Endothelial cell of umbilical vein (primary cell): ENCODE results near the gene AGA.

Source experiments
- EZH2 ChIP-seq: IDR thresholded peaks from 2 replicates; pipeline ENCODE4 v1.6.1; 2012; ENCODE audit warnings: borderline replicate concordance, low read depth, mild to moderate bottlenecking, moderate library complexity, low read length, inconsistent platforms; ENCODE audit not compliant: severe bottlenecking
- FOS ChIP-seq: IDR thresholded peaks from 2 replicates; pipeline ENCODE4 v1.6.1; 2011; ENCODE audit warnings: mild to moderate bottlenecking, low read length, moderate library complexity, borderline replicate concordance; ENCODE audit not compliant: insufficient read depth
- GATA2 ChIP-seq: IDR thresholded peaks from 2 replicates; pipeline ENCODE4 v1.7.0; 2011; ENCODE audit warnings: low read depth, mild to moderate bottlenecking, moderate library complexity, mixed read lengths, low read length; ENCODE audit not compliant: insufficient read length, insufficient read depth
- JUN ChIP-seq: IDR thresholded peaks from 2 replicates; pipeline ENCODE4 v1.6.1; 2011; ENCODE audit warnings: borderline replicate concordance, low read depth; ENCODE audit not compliant: insufficient read length, insufficient read depth
- MYC ChIP-seq: IDR thresholded peaks from one replicate; pipeline ENCODE4 v1.6.1; 2011; ENCODE audit warnings: mild to moderate bottlenecking, low read depth, low read length
- POLR2A ChIP-seq: IDR thresholded peaks from 2 replicates; pipeline ENCODE4 v1.6.1; 2012; ENCODE audit warnings: low read depth, mild to moderate bottlenecking, control low read depth, low read length
- POLR2AphosphoS5 ChIP-seq: IDR thresholded peaks from 2 replicates; pipeline ENCODE4 v1.6.1; 2012; ENCODE audit warnings: low read depth, mild to moderate bottlenecking, control low read depth, low read length, moderate library complexity; ENCODE audit not compliant: insufficient read depth
- TF ChIP-seq, protein P1 (sequence below), 2 donors: IDR thresholded peaks; 1 replicate in 1 of 2; 2 replicates in 1 of 2; pipeline ENCODE4 v1.5.1; 2011; ENCODE audit warnings: low read length in 2 of 2, mild to moderate bottlenecking in 2 of 2, moderate library complexity in 2 of 2, control low read depth in 1 of 2, inconsistent platforms in 1 of 2, low read depth in 1 of 2; ENCODE audit not compliant: insufficient read depth in 1 of 2; ENCODE audit errors: extremely low read depth in 1 of 2
- TF ChIP-seq, protein P2 (sequence below): IDR thresholded peaks from 2 replicates; pipeline ENCODE4 v1.6.1; 2011; ENCODE audit not compliant: insufficient read depth, insufficient read length

DNA sequence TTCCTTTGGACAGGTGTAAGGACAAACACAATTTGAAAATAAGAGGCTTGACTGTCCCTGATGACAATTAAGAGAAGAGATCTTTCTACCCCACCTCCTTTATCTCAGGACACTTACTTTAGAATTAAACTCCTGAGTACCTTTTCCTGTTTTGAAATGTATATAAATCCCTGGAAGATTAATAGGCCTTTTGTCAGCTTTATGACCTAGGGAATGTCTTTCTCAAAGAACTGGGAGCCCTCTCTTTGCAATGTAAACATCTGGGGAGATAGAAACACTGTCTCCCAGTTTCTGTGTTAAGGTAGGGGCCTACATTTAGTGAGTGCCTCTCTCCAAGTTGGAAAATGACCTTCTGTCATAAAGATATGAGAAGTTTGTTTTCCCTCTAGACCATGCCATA is 31.7 kb downstream of the AGA start:
- TF ChIP-seq POLR2AphosphoS5 (no peak), EZH2 (no peak), POLR2A (no peak), MYC (no peak), JUN (no peak), FOS (no peak), GATA2 (no peak)
- TF ChIP-seq, protein P1, sequence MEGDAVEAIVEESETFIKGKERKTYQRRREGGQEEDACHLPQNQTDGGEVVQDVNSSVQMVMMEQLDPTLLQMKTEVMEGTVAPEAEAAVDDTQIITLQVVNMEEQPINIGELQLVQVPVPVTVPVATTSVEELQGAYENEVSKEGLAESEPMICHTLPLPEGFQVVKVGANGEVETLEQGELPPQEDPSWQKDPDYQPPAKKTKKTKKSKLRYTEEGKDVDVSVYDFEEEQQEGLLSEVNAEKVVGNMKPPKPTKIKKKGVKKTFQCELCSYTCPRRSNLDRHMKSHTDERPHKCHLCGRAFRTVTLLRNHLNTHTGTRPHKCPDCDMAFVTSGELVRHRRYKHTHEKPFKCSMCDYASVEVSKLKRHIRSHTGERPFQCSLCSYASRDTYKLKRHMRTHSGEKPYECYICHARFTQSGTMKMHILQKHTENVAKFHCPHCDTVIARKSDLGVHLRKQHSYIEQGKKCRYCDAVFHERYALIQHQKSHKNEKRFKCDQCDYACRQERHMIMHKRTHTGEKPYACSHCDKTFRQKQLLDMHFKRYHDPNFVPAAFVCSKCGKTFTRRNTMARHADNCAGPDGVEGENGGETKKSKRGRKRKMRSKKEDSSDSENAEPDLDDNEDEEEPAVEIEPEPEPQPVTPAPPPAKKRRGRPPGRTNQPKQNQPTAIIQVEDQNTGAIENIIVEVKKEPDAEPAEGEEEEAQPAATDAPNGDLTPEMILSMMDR (IDR thresholded peaks at IDR 0.05; ENCODE audit: extremely low read depth in 1 of 2, insufficient read depth in 1 of 2, low read depth in 1 of 2, low read length in 2 of 2), result no peak
- TF ChIP-seq, protein P2, sequence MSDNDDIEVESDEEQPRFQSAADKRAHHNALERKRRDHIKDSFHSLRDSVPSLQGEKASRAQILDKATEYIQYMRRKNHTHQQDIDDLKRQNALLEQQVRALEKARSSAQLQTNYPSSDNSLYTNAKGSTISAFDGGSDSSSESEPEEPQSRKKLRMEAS, result no peak
